NCI-H1436 treated with DMSO at 0.1 percent for 48 hours (cell line): ENCODE data around the gene PPM1B.
"Not testable (repeated sequence)": the region's sequence is repeated elsewhere in the genome, so short reads cannot be mapped to it uniquely, and the experiment has no call there.

ENCODE experiments used
- DNase-seq: peaks from one replicate; lab custom pipeline; 2025; lab: John Stamatoyannopoulos, UW

PPM1B gene

GRCh38 chr2:44255704-44256103, 87.0 kb downstream of the PPM1B start:
- not testable (repeated sequence) for DNase-seq

DNA sequence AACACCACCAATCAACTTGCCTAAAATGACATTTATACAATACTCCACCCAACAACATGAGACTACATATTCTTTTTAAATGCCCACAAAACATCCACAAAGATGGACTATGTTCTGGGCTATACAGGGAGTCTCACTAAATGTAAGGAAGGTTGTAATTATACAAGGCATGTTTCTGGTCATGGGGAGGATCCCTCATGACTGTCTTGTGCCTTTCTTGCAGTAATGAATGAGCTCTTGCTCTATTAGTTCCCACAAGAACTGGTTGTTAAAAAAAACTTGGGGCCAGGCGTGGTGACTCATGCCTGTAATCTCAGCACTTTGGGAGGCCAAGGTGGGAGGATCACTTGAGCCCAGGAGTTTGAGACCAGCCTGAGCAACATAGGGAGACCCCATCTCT, 89.1 kb downstream of the PPM1B start:
- DNase-seq = not testable (repeated sequence)

GRCh38 chr2:44267269-44267795, 98.7 kb downstream of the PPM1B start:
- DNase-seq = no peak

DNA sequence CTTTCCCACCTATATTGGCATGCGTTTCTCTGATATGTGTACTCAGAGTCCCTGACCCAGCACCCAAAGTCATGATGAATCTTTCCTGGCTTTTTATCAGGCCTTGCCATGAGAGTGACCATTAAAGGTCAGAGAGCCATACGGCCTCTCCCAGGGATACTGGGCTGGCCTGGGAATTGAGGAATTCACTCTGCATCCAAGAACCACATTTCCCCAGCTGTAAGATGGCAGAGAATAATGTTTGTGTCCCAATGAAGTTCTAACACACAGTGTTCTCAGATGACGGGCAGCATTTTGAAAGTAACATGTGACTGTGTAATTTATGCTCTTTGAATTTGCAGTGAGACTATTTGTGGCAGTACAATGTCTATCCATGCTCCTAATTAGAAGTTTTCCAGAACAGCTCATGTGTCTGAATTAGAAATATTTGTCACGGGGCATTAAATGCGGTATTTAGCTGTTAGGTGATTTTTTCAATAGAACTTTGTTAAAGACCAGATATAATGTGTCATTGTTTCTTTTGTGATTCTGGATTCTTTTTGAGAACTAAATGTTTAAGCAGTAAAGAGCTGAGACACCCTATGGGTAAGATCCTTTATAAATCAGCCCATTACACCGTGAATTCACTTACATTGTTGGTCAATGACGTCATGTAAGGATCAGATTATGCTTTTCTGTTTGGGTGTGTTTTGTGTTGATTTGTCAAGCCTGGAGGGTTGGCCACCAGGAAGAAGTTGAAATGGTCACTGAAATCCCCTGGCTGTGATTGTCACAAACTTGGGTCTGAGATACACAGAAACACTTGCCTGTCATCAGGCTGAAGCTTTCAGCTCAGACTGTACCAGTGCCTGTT, 99.3 kb downstream of the PPM1B start:
- DNase-seq = no peak

GRCh38 chr2:44269831-44270230, 101.2 kb downstream of the PPM1B start:
- no peak for DNase-seq

DNA sequence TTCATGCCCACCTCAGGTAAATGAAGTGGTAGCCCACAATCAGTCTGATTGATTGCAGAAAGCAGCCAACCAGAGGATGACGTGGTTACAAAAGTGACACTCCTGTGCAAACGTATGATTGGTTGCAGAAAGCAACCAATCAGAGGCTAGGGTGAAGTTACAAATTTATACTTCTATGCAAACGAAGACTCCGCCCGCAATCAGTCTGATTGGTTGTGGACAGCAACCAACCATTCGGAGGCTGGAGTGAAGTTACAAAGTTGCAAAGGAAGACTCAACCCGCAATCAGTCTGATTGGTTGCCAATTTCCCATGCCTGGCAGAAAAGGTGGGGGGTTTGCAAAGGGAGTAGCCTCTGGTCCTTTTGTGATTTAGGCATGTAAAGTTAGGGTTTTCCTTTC, 102.6 kb downstream of the PPM1B start:
- DNase-seq = no peak

- DNase-seq = no peak
These were observed 104.4 kb downstream of the PPM1B start for GRCh38 chr2:44273076-44273475.

GRCh38 chr2:44273596-44273995, 104.9 kb downstream of the PPM1B start:
- DNase-seq = no peak

GRCh38 chr2:44275927-44276303, 107.2 kb downstream of the PPM1B start:
- DNase-seq = no peak

- DNase-seq = no peak
These were observed 108.9 kb downstream of the PPM1B start for GRCh38 chr2:44277541-44277940.

GRCh38 chr2:44280869-44281268, 112.2 kb downstream of the PPM1B start:
- no peak for DNase-seq
